ENCODE results near the gene PHF3. TPM values are rescaled to one million over a fixed set of nuclear protein-coding genes. Genes with fewer than 3 reads are reported as not detected.

Gene PHF3
- total and polyA plus RNA-seq, 7 donors = 9.7 to 80.5 (median 59.6) TPM

GRCh38 chr6:63597141-63598048 is 38.2 kb upstream of the PHF3 start:
- H3K27ac ChIP-seq = no peak overlapping the region
- WGBS, 2 donors = 37 to 50% methylated on average over 6 of the region's 6 CpGs

GRCh38 chr6:63598049-63599036 is 37.3 kb upstream of the PHF3 start:
- WGBS, 2 donors = 2 to 5% methylated on average over 23 of the region's 23 CpGs
- intact Hi-C loops (cut with DNase I) = loop anchor here (1.0 kb wide), 2 partner anchors 38 to 166 kb away; no protein-coding TSS in a partner anchor
- peak overlapping the region in 1 of 4 donors; percentile 10 for H3K27ac ChIP-seq

More at GRCh38 chr6:63597141-63598048, 38.2 kb upstream of the PHF3 start:
- Histone ChIP-seq H3K27me3 (no peaks in the 10 kb centered on the region), H3K4me3 (peak overlapping the region in 3 of 4 donors; percentile 27 to 47 (median 36)), H3K9me3 (no peaks in the 10 kb centered on the region), H3K36me3 (no peaks in the 10 kb centered on the region), H3K4me1 (peaks cover 0 to 7% (median 5%) of the 10 kb centered on the region in 4 donors)
- TF ChIP-seq, protein P1, sequence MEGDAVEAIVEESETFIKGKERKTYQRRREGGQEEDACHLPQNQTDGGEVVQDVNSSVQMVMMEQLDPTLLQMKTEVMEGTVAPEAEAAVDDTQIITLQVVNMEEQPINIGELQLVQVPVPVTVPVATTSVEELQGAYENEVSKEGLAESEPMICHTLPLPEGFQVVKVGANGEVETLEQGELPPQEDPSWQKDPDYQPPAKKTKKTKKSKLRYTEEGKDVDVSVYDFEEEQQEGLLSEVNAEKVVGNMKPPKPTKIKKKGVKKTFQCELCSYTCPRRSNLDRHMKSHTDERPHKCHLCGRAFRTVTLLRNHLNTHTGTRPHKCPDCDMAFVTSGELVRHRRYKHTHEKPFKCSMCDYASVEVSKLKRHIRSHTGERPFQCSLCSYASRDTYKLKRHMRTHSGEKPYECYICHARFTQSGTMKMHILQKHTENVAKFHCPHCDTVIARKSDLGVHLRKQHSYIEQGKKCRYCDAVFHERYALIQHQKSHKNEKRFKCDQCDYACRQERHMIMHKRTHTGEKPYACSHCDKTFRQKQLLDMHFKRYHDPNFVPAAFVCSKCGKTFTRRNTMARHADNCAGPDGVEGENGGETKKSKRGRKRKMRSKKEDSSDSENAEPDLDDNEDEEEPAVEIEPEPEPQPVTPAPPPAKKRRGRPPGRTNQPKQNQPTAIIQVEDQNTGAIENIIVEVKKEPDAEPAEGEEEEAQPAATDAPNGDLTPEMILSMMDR (IDR thresholded peaks at IDR 0.05) = no peak
- TF ChIP-seq EP300 (IDR thresholded peaks at IDR 0.05) = no peak
- TF ChIP-seq POLR2AphosphoS5 (IDR thresholded peaks at IDR 0.05) = no peak
- TF ChIP-seq POLR2A (IDR thresholded peaks at IDR 0.05) = no peak
- DNase-seq = no peak
- intact Hi-C loops (cut with DNase I) = loop anchor here (1.0 kb wide), 2 partner anchors 39 to 167 kb away; no protein-coding TSS in a partner anchor

GRCh38 chr6:63599243-63599642 is 36.4 kb upstream of the PHF3 start:
- H3K36me3 ChIP-seq = no peaks in the 10 kb centered on the region
- no peak for DNase-seq
- no peaks in the 10 kb centered on the region for H3K27me3 ChIP-seq
- H3K4me3 ChIP-seq = no peak overlapping the region
- 90 to 91% methylated on average over 7 of the region's 7 CpGs for WGBS, 2 donors
- H3K27ac ChIP-seq = no peak overlapping the region
- peaks cover 0 to 7% (median 5%) of the 10 kb centered on the region in 4 donors for H3K4me1 ChIP-seq
- TF ChIP-seq POLR2AphosphoS5 (IDR thresholded peaks at IDR 0.05) = no peak
- TF ChIP-seq, protein P1 (IDR thresholded peaks at IDR 0.05) = no peak
- no peak for TF ChIP-seq POLR2A (IDR thresholded peaks at IDR 0.05)
- no peak for TF ChIP-seq EP300 (IDR thresholded peaks at IDR 0.05)
- intact Hi-C loops (cut with DNase I) = no loop called here
- H3K9me3 ChIP-seq = no peaks in the 10 kb centered on the region

More at GRCh38 chr6:63598049-63599036, 37.3 kb upstream of the PHF3 start:
- H3K36me3 ChIP-seq = no peaks in the 10 kb centered on the region
- H3K4me1 ChIP-seq = peaks cover 0 to 7% (median 5%) of the 10 kb centered on the region in 4 donors
- peak overlapping the region; percentile 27 to 47 (median 40) for H3K4me3 ChIP-seq
- no peaks in the 10 kb centered on the region for H3K27me3 ChIP-seq
- no peak for TF ChIP-seq POLR2A (IDR thresholded peaks at IDR 0.05)
- TF ChIP-seq POLR2AphosphoS5 (IDR thresholded peaks at IDR 0.05) = no peak
- TF ChIP-seq, protein P1 (IDR thresholded peaks at IDR 0.05) = peak; percentile 82 to 88 (median 84)
- no peak for TF ChIP-seq EP300 (IDR thresholded peaks at IDR 0.05)
- no peaks in the 10 kb centered on the region for H3K9me3 ChIP-seq
- peak; percentile 80 for DNase-seq

GRCh38 chr6:63600136-63600535 is 35.5 kb upstream of the PHF3 start:
- Histone ChIP-seq H3K27me3 (no peaks in the 10 kb centered on the region), H3K36me3 (no peaks in the 10 kb centered on the region), H3K9me3 (no peaks in the 10 kb centered on the region), H3K4me1 (peaks cover 0 to 7% (median 5%) of the 10 kb centered on the region in 4 donors), H3K4me3 (no peak overlapping the region), H3K27ac (no peak overlapping the region)
- no peak for DNase-seq
- 79 to 86% methylated on average over 6 of the region's 6 CpGs for WGBS, 2 donors
- intact Hi-C loops (cut with DNase I) = no loop called here
- no peak for TF ChIP-seq EP300 (IDR thresholded peaks at IDR 0.05)
- TF ChIP-seq, protein P1 (IDR thresholded peaks at IDR 0.05) = no peak
- TF ChIP-seq POLR2AphosphoS5 (IDR thresholded peaks at IDR 0.05) = no peak
- TF ChIP-seq POLR2A (IDR thresholded peaks at IDR 0.05) = no peak
